UCSD-AML1 (cell line): ENCODE results near the gene MXRA8.
"Not testable (repeated sequence)": the region's sequence is repeated elsewhere in the genome, so short reads cannot be mapped to it uniquely, and the experiment has no call there.

Experiments
- DNase-seq: peaks from one replicate; lab custom pipeline; 2025; ENCODE audit not compliant: unreplicated experiment; lab: John Stamatoyannopoulos, UW

Gene MXRA8

GRCh38 chr1:1370771-1371300 lies 12.5 kb upstream of the MXRA8 start:
- no peak for DNase-seq

- DNase-seq: not testable (repeated sequence)
Observed at GRCh38 chr1:1370094-1370493, 11.7 kb upstream of the MXRA8 start.

GRCh38 chr1:1367315-1367714 lies 9.0 kb upstream of the MXRA8 start:
- no peak for DNase-seq

GRCh38 chr1:1366699-1367066 lies 8.3 kb upstream of the MXRA8 start:
- DNase-seq: no peak

GRCh38 chr1:1365875-1366698 lies 7.7 kb upstream of the MXRA8 start:
- no peak for DNase-seq

GRCh38 chr1:1364266-1364665 lies 5.9 kb upstream of the MXRA8 start:
- DNase-seq: no peak

- DNase-seq: no peak
Observed at GRCh38 chr1:1361982-1362423, 3.6 kb upstream of the MXRA8 start.

- no peak for DNase-seq
Observed at GRCh38 chr1:1361233-1361981, 3.1 kb upstream of the MXRA8 start.

GRCh38 chr1:1360506-1361169 lies 2.3 kb upstream of the MXRA8 start:
- DNase-seq: no peak

GRCh38 chr1:1359664-1360468 lies 1.5 kb upstream of the MXRA8 start:
- DNase-seq: no peak

- DNase-seq: no peak
Observed at GRCh38 chr1:1359308-1359663, 931 bp upstream of the MXRA8 start.

GRCh38 chr1:1357871-1358432 lies 403 bp downstream of the MXRA8 start:
- DNase-seq: no peak

- no peak for DNase-seq
Observed at GRCh38 chr1:1356796-1357401, 1.5 kb downstream of the MXRA8 start.

- DNase-seq: no peak
Observed at GRCh38 chr1:1356166-1356795, 2.1 kb downstream of the MXRA8 start.

- no peak for DNase-seq
Observed at GRCh38 chr1:1355416-1355815, 2.9 kb downstream of the MXRA8 start.

- DNase-seq: no peak
Observed at GRCh38 chr1:1354271-1355247, 3.8 kb downstream of the MXRA8 start.

- DNase-seq: no peak
Observed at GRCh38 chr1:1353389-1354151, 4.8 kb downstream of the MXRA8 start.
